Inferior parietal cortex (tissue), 1 donor: ENCODE measurements around the gene ARSD.
"Not testable (repeated sequence)": the region's sequence is repeated elsewhere in the genome, so short reads cannot be mapped to it uniquely, and the experiment has no call there.

Experiments
- DNase-seq: peaks from one replicate; pipeline ENCODE4 v3.0.0-alpha.2; 2016; ENCODE audit errors: extremely low spot score

ARSD gene

GRCh38 chrX:2928583-2929434, at the start of gene ARSD:
TSS of gene ARSD (minus strand) at chrX:2929339. CDS start at chrX:2929275, 64 bp downstream.
- DNase-seq = peak; percentile 4

- DNase-seq = not testable (repeated sequence)
Observed at GRCh38 chrX:2978639-2979038, 49.5 kb upstream of the ARSD start.

- no peak for DNase-seq
Observed at GRCh38 chrX:2974961-2975360, 45.8 kb upstream of the ARSD start.

- no peak for DNase-seq
Observed at GRCh38 chrX:2972391-2972790, 43.3 kb upstream of the ARSD start.

- DNase-seq = no peak
Observed at GRCh38 chrX:2969021-2969420, 39.9 kb upstream of the ARSD start.

- peak; percentile 32 for DNase-seq
Observed at GRCh38 chrX:2967998-2968909, 39.1 kb upstream of the ARSD start.

- DNase-seq = no peak
Observed at GRCh38 chrX:2967584-2967983, 38.4 kb upstream of the ARSD start.

- DNase-seq = no peak
Observed at GRCh38 chrX:2967012-2967411, 37.9 kb upstream of the ARSD start.

GRCh38 chrX:2965965-2966364, 36.8 kb upstream of the ARSD start:
- DNase-seq = no peak

- DNase-seq = not testable (repeated sequence)
Observed at GRCh38 chrX:2963992-2964794, 35.1 kb upstream of the ARSD start.

GRCh38 chrX:2963449-2963848, 34.3 kb upstream of the ARSD start:
- not testable (repeated sequence) for DNase-seq

GRCh38 chrX:2962381-2962780, 33.2 kb upstream of the ARSD start:
- DNase-seq = no peak

- no peak for DNase-seq
Observed at GRCh38 chrX:2960861-2961515, 31.8 kb upstream of the ARSD start.

- DNase-seq = no peak
Observed at GRCh38 chrX:2958199-2958598, 29.1 kb upstream of the ARSD start.

- DNase-seq = no peak
Observed at GRCh38 chrX:2955838-2956237, 26.7 kb upstream of the ARSD start.

- DNase-seq = no peak
Observed at GRCh38 chrX:2955281-2955680, 26.1 kb upstream of the ARSD start.

- DNase-seq = no peak
Observed at GRCh38 chrX:2954541-2954940, 25.4 kb upstream of the ARSD start.

- not testable (repeated sequence) for DNase-seq
Observed at GRCh38 chrX:2937942-2938341, 8.8 kb upstream of the ARSD start.

- DNase-seq = no peak
Observed at GRCh38 chrX:2934715-2935710, 5.9 kb upstream of the ARSD start.
